Skeletal muscle tissue (tissue), 4 donors: ENCODE data around the gene PALD1. TPM values are rescaled to one million over a fixed set of nuclear protein-coding genes. Genes with fewer than 3 reads are reported as not detected.
"Not testable (repeated sequence)": the region's sequence is repeated elsewhere in the genome, so short reads cannot be mapped to it uniquely, and the experiment has no call there.

ENCODE experiments used
- H3K27ac ChIP-seq: one replicate; pipeline ENCODE4 v1.7.0; 2013; ENCODE audit warnings: mild to moderate bottlenecking, low read depth, low read length, inconsistent platforms
- H3K27me3 ChIP-seq, 3 donors: one replicate each; pipeline ENCODE4 v1.7.0; 2013; ENCODE audit warnings: low read length in 3 of 3; ENCODE audit not compliant: control insufficient read depth in 3 of 3, insufficient read depth in 3 of 3
- H3K36me3 ChIP-seq, 3 donors: one replicate each; pipeline ENCODE4 v1.7.0; 2013; ENCODE audit warnings: low read length in 3 of 3; ENCODE audit not compliant: control insufficient read depth in 3 of 3, insufficient read depth in 3 of 3
- H3K4me1 ChIP-seq, 3 donors: one replicate each; pipeline ENCODE4 v1.7.0; 2013; ENCODE audit warnings: low read length in 3 of 3, mild to moderate bottlenecking in 3 of 3; ENCODE audit not compliant: control insufficient read depth in 3 of 3, insufficient read depth in 3 of 3
- H3K4me3 ChIP-seq, 3 donors: one replicate each; pipeline ENCODE4 v1.7.0; 2013; ENCODE audit warnings: low read length in 3 of 3
- H3K9ac ChIP-seq, 3 donors: one replicate each; pipeline ENCODE4 v1.7.0; 2013; ENCODE audit warnings: low read length in 3 of 3, mild to moderate bottlenecking in 3 of 3, moderate library complexity in 2 of 3, low read depth in 1 of 3
- H3K9me3 ChIP-seq, 3 donors: one replicate each; pipeline ENCODE4 v1.7.0; 2013; ENCODE audit warnings: low read length in 3 of 3; ENCODE audit not compliant: control insufficient read depth in 3 of 3
- total RNA-seq: library from RNA; depleted of rRNA; stranded (reverse); fragments of >200 nt; gene quantifications from one replicate; pipeline ENCODE4 v1.2.3, GENCODE V29; 2014
- donor health status: Osteomylitis.

Gene PALD1
- total RNA-seq, 1 donor from 2014 or later, result 15.7 TPM

- Histone ChIP-seq H3K9me3 (no peaks in the 10 kb centered on the region), H3K27ac (peak overlapping the region; percentile 75), H3K36me3 (peaks cover 0 to 2% (median 0%) of the 10 kb centered on the region in 3 donors), H3K4me1 (peaks cover 58 to 64% (median 62%) of the 10 kb centered on the region in 3 donors), H3K27me3 (no peaks in the 10 kb centered on the region), H3K4me3 (peak overlapping the region; percentile 9 to 35 (median 17)), H3K9ac (peak overlapping the region; percentile 60 to 66 (median 65))
Measured at GRCh38 chr10:70481831-70482530, 3.4 kb downstream of the PALD1 start.

GRCh38 chr10:70482982-70483760 is 4.6 kb downstream of the PALD1 start:
- H3K4me3 ChIP-seq, result no peak overlapping the region
- peaks cover 0 to 2% (median 0%) of the 10 kb centered on the region in 3 donors for H3K36me3 ChIP-seq
- no peaks in the 10 kb centered on the region for H3K27me3 ChIP-seq
- peak overlapping the region; percentile 75 for H3K27ac ChIP-seq
- H3K9me3 ChIP-seq, result no peaks in the 10 kb centered on the region
- H3K9ac ChIP-seq, result peak overlapping the region; percentile 33 to 66 (median 65)
- peaks cover 50 to 53% (median 52%) of the 10 kb centered on the region in 3 donors for H3K4me1 ChIP-seq

- Histone ChIP-seq H3K4me1 (peaks cover 48 to 50% (median 49%) of the 10 kb centered on the region in 3 donors), H3K27ac (peak overlapping the region; percentile 75)
- not testable (repeated sequence) for H3K36me3 ChIP-seq, H3K9me3 ChIP-seq, H3K4me3 ChIP-seq, H3K27me3 ChIP-seq, H3K9ac ChIP-seq
Measured at GRCh38 chr10:70483872-70484271, 5.3 kb downstream of the PALD1 start.

- Histone ChIP-seq H3K27me3 (no peaks in the 10 kb centered on the region), H3K4me1 (peaks cover 9 to 11% (median 11%) of the 10 kb centered on the region in 3 donors), H3K9ac (no peak overlapping the region), H3K9me3 (no peaks in the 10 kb centered on the region), H3K27ac (no peak overlapping the region), H3K4me3 (no peak overlapping the region), H3K36me3 (peaks cover 0 to 2% (median 0%) of the 10 kb centered on the region in 3 donors)
Measured at GRCh38 chr10:70487824-70488223, 9.3 kb downstream of the PALD1 start.

- Histone ChIP-seq H3K27me3 (no peaks in the 10 kb centered on the region), H3K27ac (no peak overlapping the region), H3K9ac (no peak overlapping the region), H3K36me3 (peaks cover 0 to 2% (median 2%) of the 10 kb centered on the region in 3 donors), H3K9me3 (no peaks in the 10 kb centered on the region), H3K4me1 (peaks cover 6 to 23% (median 12%) of the 10 kb centered on the region in 3 donors), H3K4me3 (no peak overlapping the region)
Measured at GRCh38 chr10:70490142-70490541, 11.6 kb downstream of the PALD1 start.

- no peaks in the 10 kb centered on the region for H3K9me3 ChIP-seq
- no peak overlapping the region for H3K27ac ChIP-seq
- H3K4me1 ChIP-seq, result peaks cover 6 to 21% (median 12%) of the 10 kb centered on the region in 3 donors
- H3K9ac ChIP-seq, result no peak overlapping the region
- H3K4me3 ChIP-seq, result no peak overlapping the region
- H3K27me3 ChIP-seq, result no peaks in the 10 kb centered on the region
- peaks cover 0 to 2% (median 0%) of the 10 kb centered on the region in 3 donors for H3K36me3 ChIP-seq
Measured at GRCh38 chr10:70491614-70492013, 13.0 kb downstream of the PALD1 start.

GRCh38 chr10:70492786-70493659 is 14.5 kb downstream of the PALD1 start:
- Histone ChIP-seq H3K36me3 (peaks cover 0 to 2% (median 0%) of the 10 kb centered on the region in 3 donors), H3K4me1 (peaks cover 6 to 25% (median 12%) of the 10 kb centered on the region in 3 donors), H3K9me3 (no peaks in the 10 kb centered on the region), H3K27ac (no peak overlapping the region), H3K27me3 (no peaks in the 10 kb centered on the region), H3K9ac (no peak overlapping the region), H3K4me3 (no peak overlapping the region)

GRCh38 chr10:70493660-70494234 is 15.2 kb downstream of the PALD1 start:
- H3K27ac ChIP-seq, result no peak overlapping the region
- no peak overlapping the region for H3K9ac ChIP-seq
- peaks cover 0 to 2% (median 0%) of the 10 kb centered on the region in 3 donors for H3K36me3 ChIP-seq
- no peaks in the 10 kb centered on the region for H3K27me3 ChIP-seq
- no peaks in the 10 kb centered on the region for H3K9me3 ChIP-seq
- no peak overlapping the region for H3K4me3 ChIP-seq
- H3K4me1 ChIP-seq, result peaks cover 6 to 25% (median 12%) of the 10 kb centered on the region in 3 donors

- H3K36me3 ChIP-seq, result peaks cover 0 to 2% (median 0%) of the 10 kb centered on the region in 3 donors
- peaks cover 7 to 26% (median 13%) of the 10 kb centered on the region in 3 donors for H3K4me1 ChIP-seq
- no peaks in the 10 kb centered on the region for H3K27me3 ChIP-seq
- H3K9ac ChIP-seq, result no peak overlapping the region
- no peak overlapping the region for H3K27ac ChIP-seq
- H3K9me3 ChIP-seq, result no peaks in the 10 kb centered on the region
- H3K4me3 ChIP-seq, result no peak overlapping the region
Measured at GRCh38 chr10:70494536-70494935, 16.0 kb downstream of the PALD1 start.
